Epithelial cell of alveolus of lung (primary cell): ENCODE results near the gene HS3ST1. TPM values are rescaled to one million over a fixed set of nuclear protein-coding genes. Genes with fewer than 3 reads are reported as not detected.

Source experiments
- total RNA-seq: library from RNA; depleted of rRNA; stranded (reverse); fragments of >200 nt; gene quantifications from 2 replicates; pipeline ENCODE4 v1.2.1, GENCODE V29; 2015

The HS3ST1 gene
- under 0.01 and 0.40 TPM in 2 replicates for total RNA-seq

GRCh38 chr4:11428231-11428898 is at the start of gene HS3ST1:
Gene HS3ST1, minus strand, starts transcription at chr4:11428894. Its CDS starts 28,889 bp downstream, at chr4:11400005.

